ENCODE measurements around the gene NUP210L. TPM values are rescaled to one million over a fixed set of nuclear protein-coding genes. Genes with fewer than 3 reads are reported as not detected.
"Not testable (repeated sequence)": the region's sequence is repeated elsewhere in the genome, so short reads cannot be mapped to it uniquely, and the experiment has no call there.

NUP210L gene
- total RNA-seq, 1 donor, result under 0.01 TPM

DNA sequence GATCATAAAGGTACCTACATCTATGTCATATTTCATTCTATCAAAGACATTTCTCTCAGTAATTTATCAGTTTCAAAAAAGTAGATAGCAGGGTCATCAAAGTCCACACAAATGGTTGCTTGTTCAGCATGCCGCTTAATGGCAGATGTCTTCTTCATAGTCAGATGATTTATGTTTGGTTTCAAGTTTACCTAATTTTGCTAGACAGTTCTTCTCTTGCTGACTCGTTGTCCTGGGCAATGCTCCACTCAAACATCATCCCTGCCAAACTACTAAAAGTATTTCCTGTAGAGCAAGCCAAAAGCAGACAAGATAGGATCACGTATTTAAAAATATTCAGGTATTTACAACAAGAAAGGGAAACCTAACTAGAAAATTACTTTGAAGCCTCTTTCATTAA lies 13.6 kb downstream of the NUP210L start:
- Histone ChIP-seq H3K4me3 (ENCODE audit: insufficient read depth, low read length) (no peak overlapping the region), H2AFZ (ENCODE audit: low read length) (no peak overlapping the region), H4K20me1 (ENCODE audit: insufficient read depth, low read length) (no peaks in the 10 kb centered on the region), H3K27ac (ENCODE audit: low read depth, low read length) (no peak overlapping the region), H3K4me1 (ENCODE audit: insufficient read depth, low read length) (no peaks in the 10 kb centered on the region), H3K79me2 (ENCODE audit: insufficient read depth, low read length) (no peaks in the 10 kb centered on the region), H3K36me3 (ENCODE audit: insufficient read depth, low read length) (no peaks in the 10 kb centered on the region), H3K9me3 (ENCODE audit: low read depth, low read length) (no peaks in the 10 kb centered on the region), H3K27me3 (ENCODE audit: insufficient read depth, low read length) (no peaks in the 10 kb centered on the region), H3K4me2 (ENCODE audit: insufficient read depth, low read length) (no peak overlapping the region)
- TF ChIP-seq, protein P1, sequence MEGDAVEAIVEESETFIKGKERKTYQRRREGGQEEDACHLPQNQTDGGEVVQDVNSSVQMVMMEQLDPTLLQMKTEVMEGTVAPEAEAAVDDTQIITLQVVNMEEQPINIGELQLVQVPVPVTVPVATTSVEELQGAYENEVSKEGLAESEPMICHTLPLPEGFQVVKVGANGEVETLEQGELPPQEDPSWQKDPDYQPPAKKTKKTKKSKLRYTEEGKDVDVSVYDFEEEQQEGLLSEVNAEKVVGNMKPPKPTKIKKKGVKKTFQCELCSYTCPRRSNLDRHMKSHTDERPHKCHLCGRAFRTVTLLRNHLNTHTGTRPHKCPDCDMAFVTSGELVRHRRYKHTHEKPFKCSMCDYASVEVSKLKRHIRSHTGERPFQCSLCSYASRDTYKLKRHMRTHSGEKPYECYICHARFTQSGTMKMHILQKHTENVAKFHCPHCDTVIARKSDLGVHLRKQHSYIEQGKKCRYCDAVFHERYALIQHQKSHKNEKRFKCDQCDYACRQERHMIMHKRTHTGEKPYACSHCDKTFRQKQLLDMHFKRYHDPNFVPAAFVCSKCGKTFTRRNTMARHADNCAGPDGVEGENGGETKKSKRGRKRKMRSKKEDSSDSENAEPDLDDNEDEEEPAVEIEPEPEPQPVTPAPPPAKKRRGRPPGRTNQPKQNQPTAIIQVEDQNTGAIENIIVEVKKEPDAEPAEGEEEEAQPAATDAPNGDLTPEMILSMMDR (IDR thresholded peaks at IDR 0.05; ENCODE audit: extremely low read depth, low read depth, low read length), result no peak
- DNase-seq (ENCODE audit: insufficient read length, low spot score, missing footprints), result no peak

DNA sequence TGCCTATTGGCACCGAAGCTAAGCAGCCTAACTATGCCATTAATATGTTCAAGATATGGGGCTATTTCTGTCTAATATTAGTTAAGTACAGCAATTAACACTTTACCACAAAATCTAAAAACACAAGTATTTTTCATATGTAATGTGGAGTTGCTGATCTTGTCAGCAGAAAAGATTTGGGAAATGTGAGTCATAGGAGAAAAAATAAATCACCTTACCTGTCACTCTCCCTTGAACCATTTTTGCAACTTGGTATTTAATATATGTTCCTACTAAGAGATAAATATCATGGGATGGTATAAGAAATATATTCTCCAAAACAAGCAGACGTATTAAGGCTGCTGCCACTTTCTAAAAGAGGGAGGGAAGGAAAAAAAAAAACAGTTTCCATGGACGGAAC lies 17.0 kb downstream of the NUP210L start:
- TF ChIP-seq, protein P1 (IDR thresholded peaks at IDR 0.05; ENCODE audit: extremely low read depth, low read depth, low read length), result no peak
- H3K27me3 ChIP-seq (ENCODE audit: insufficient read depth, low read length), result no peaks in the 10 kb centered on the region
- no peaks in the 10 kb centered on the region for H4K20me1 ChIP-seq (ENCODE audit: insufficient read depth, low read length)
- no peaks in the 10 kb centered on the region for H3K79me2 ChIP-seq (ENCODE audit: insufficient read depth, low read length)
- H2AFZ ChIP-seq (ENCODE audit: low read length), result no peak overlapping the region
- H3K4me1 ChIP-seq (ENCODE audit: insufficient read depth, low read length), result no peaks in the 10 kb centered on the region
- no peaks in the 10 kb centered on the region for H3K9me3 ChIP-seq (ENCODE audit: low read depth, low read length)
- no peak overlapping the region for H3K4me3 ChIP-seq (ENCODE audit: insufficient read depth, low read length)
- H3K4me2 ChIP-seq (ENCODE audit: insufficient read depth, low read length), result no peak overlapping the region
- no peak overlapping the region for H3K27ac ChIP-seq (ENCODE audit: low read depth, low read length)
- DNase-seq (ENCODE audit: insufficient read length, low spot score, missing footprints), result no peak
- H3K36me3 ChIP-seq (ENCODE audit: insufficient read depth, low read length), result no peaks in the 10 kb centered on the region

DNA sequence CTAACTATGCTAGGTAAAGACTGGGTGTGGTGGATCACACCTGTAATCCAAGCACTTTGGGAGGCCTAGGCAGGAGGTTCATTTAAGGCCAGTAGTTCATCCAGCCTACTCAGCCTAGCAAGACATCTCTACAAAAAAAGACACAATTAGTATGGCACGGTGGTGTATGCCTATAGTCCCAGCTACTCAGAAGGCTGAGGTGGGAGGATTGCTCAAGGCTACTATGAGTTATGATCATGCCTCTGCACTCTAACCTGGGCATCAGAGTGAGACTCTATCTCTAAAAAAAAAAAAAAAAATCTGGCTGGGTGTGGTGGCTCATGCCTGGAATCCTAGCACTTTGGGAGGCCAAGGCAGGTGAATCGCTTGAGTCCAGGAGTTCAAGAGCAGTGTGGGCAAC lies 21.6 kb downstream of the NUP210L start:
- TF ChIP-seq, protein P1 (IDR thresholded peaks at IDR 0.05; ENCODE audit: extremely low read depth, low read depth, low read length), result no peak

DNA sequence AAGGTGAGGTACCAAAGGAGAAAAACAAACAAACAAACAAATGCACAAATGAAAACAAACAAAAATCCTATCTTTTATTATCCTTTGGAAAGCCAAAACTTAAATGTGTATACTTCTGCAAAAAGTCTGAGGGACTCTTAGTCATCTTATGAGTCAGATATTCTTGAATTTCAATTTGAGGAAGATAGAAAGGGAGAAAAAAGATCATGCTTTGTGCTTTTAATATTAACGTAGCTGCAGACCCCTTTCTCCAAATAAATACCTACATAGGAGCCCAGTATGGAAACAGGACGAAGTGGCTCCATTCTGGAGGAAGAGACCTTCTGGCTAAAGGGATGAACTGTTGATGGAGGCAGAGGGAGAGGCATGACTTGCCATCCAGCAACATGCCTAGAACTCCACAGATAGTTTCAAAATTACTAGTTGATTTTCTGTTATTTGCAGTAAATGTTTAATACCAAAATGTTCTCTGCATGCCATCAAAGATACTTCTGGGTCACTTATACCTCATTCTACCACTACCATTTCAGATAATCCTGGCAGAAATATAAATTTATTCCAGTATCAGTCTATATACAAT lies 25.4 kb downstream of the NUP210L start:
- H2AFZ ChIP-seq (ENCODE audit: low read length), result no peak overlapping the region

More for the DNA sequence above, 21.6 kb downstream of the NUP210L start:
- H2AFZ ChIP-seq (ENCODE audit: low read length), result no peak overlapping the region
- H3K4me3 ChIP-seq (ENCODE audit: insufficient read depth, low read length), result no peak overlapping the region
- no peak overlapping the region for H3K4me2 ChIP-seq (ENCODE audit: insufficient read depth, low read length)
- H3K9me3 ChIP-seq (ENCODE audit: low read depth, low read length), result no peaks in the 10 kb centered on the region
- H3K36me3 ChIP-seq (ENCODE audit: insufficient read depth, low read length), result no peaks in the 10 kb centered on the region
- H3K27me3 ChIP-seq (ENCODE audit: insufficient read depth, low read length), result no peaks in the 10 kb centered on the region
- H3K79me2 ChIP-seq (ENCODE audit: insufficient read depth, low read length), result no peaks in the 10 kb centered on the region
- H3K4me1 ChIP-seq (ENCODE audit: insufficient read depth, low read length), result peaks cover 4% of the 10 kb centered on the region
- H3K27ac ChIP-seq (ENCODE audit: low read depth, low read length), result no peak overlapping the region
- peak; percentile 65 for DNase-seq (ENCODE audit: insufficient read length, low spot score, missing footprints)
- no peaks in the 10 kb centered on the region for H4K20me1 ChIP-seq (ENCODE audit: insufficient read depth, low read length)

DNA sequence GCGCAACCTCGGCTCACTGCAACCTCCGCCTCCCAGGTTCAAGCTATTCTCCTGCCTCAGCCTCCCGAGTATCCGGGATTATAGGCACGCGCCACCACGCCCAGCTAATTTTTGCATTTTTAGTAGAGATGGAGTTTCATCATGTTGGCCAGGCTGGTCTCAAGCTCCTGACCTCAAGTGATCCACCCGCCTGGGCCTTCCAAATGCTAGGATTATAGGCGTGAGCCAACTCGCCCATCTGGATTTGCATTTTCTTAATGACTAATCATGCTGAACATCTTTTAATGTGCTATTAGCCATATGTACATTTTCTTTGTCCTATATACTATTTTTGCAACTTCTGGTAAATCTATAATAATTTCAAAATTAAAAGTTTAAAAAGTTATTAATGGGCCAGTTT lies 31.7 kb downstream of the NUP210L start:
- not testable (repeated sequence) for H3K4me1 ChIP-seq (ENCODE audit: insufficient read depth, low read length); H3K4me2 ChIP-seq (ENCODE audit: insufficient read depth, low read length); H2AFZ ChIP-seq (ENCODE audit: low read length); DNase-seq (ENCODE audit: insufficient read length, low spot score, missing footprints); H3K36me3 ChIP-seq (ENCODE audit: insufficient read depth, low read length); H3K9me3 ChIP-seq (ENCODE audit: low read depth, low read length); H3K27me3 ChIP-seq (ENCODE audit: insufficient read depth, low read length); H3K27ac ChIP-seq (ENCODE audit: low read depth, low read length); H4K20me1 ChIP-seq (ENCODE audit: insufficient read depth, low read length); H3K79me2 ChIP-seq (ENCODE audit: insufficient read depth, low read length); H3K4me3 ChIP-seq (ENCODE audit: insufficient read depth, low read length)

More for the DNA sequence above, 25.4 kb downstream of the NUP210L start:
- H3K79me2 ChIP-seq (ENCODE audit: insufficient read depth, low read length), result no peaks in the 10 kb centered on the region
- H3K4me3 ChIP-seq (ENCODE audit: insufficient read depth, low read length), result no peak overlapping the region
- peak; percentile 67 for DNase-seq (ENCODE audit: insufficient read length, low spot score, missing footprints)
- TF ChIP-seq, protein P1 (IDR thresholded peaks at IDR 0.05; ENCODE audit: extremely low read depth, low read depth, low read length), result no peak
- no peaks in the 10 kb centered on the region for H3K36me3 ChIP-seq (ENCODE audit: insufficient read depth, low read length)
- H3K4me2 ChIP-seq (ENCODE audit: insufficient read depth, low read length), result no peak overlapping the region
- no peaks in the 10 kb centered on the region for H3K9me3 ChIP-seq (ENCODE audit: low read depth, low read length)
- H3K4me1 ChIP-seq (ENCODE audit: insufficient read depth, low read length), result peaks cover 4% of the 10 kb centered on the region
- H4K20me1 ChIP-seq (ENCODE audit: insufficient read depth, low read length), result no peaks in the 10 kb centered on the region
- H3K27me3 ChIP-seq (ENCODE audit: insufficient read depth, low read length), result no peaks in the 10 kb centered on the region
- H3K27ac ChIP-seq (ENCODE audit: low read depth, low read length), result no peak overlapping the region

Data from osteoblast (primary cell).